ENCODE results near the gene MND1. TPM values are rescaled to one million over a fixed set of nuclear protein-coding genes. Genes with fewer than 3 reads are reported as not detected.

Gene MND1
- total RNA-seq, 1 donor from 2014 or later: 0.53 TPM

DNA sequence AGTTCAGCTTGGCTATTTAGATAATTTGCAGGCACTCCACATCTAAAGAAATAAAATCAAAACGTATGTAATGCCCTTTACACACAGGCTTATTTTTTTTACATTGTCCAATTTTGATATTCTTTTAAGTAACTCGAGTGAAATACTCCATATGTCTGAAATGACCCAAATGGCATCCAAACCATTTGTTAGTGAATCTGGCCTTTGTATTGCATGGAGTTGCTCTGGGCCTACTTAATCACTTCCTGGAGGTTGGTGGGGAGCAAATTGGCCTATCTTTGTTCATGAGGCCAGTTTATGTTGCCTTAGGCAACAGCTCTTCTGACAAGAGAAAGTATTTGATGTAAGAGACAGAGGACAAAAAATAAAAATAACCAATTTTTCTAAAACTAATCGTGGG lies 74.1 kb downstream of the MND1 start:
- Mint-ChIP-seq H3K4me1 (peaks cover 20% of the 10 kb centered on the region), H3K4me3 (no peak overlapping the region), H3K9me3 (no peaks in the 10 kb centered on the region), H3K36me3 (ENCODE audit: low read depth) (no peaks in the 10 kb centered on the region), H3K27me3 (no peaks in the 10 kb centered on the region), H3K27ac (no peak overlapping the region)
- TF ChIP-seq, protein P1, sequence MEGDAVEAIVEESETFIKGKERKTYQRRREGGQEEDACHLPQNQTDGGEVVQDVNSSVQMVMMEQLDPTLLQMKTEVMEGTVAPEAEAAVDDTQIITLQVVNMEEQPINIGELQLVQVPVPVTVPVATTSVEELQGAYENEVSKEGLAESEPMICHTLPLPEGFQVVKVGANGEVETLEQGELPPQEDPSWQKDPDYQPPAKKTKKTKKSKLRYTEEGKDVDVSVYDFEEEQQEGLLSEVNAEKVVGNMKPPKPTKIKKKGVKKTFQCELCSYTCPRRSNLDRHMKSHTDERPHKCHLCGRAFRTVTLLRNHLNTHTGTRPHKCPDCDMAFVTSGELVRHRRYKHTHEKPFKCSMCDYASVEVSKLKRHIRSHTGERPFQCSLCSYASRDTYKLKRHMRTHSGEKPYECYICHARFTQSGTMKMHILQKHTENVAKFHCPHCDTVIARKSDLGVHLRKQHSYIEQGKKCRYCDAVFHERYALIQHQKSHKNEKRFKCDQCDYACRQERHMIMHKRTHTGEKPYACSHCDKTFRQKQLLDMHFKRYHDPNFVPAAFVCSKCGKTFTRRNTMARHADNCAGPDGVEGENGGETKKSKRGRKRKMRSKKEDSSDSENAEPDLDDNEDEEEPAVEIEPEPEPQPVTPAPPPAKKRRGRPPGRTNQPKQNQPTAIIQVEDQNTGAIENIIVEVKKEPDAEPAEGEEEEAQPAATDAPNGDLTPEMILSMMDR (IDR thresholded peaks at IDR 0.05): no peak
- ATAC-seq (ENCODE audit: low read depth) (no peak), DNase-seq (no peak)
- ChIA-PET POLR2A (interaction anchor here (0.9 to 1.3 kb wide), 2 partner anchors 14 to 95 kb away, joined by 3 to 5 read pairs; no protein-coding TSS in a partner anchor), CTCF (interaction anchor here (1.0 to 1.2 kb wide), 2 partner anchors 8 to 75 kb away, joined by 3 read pairs; no protein-coding TSS in a partner anchor)
- intact Hi-C loops (cut with micrococcal nuclease): no loop called here

DNA sequence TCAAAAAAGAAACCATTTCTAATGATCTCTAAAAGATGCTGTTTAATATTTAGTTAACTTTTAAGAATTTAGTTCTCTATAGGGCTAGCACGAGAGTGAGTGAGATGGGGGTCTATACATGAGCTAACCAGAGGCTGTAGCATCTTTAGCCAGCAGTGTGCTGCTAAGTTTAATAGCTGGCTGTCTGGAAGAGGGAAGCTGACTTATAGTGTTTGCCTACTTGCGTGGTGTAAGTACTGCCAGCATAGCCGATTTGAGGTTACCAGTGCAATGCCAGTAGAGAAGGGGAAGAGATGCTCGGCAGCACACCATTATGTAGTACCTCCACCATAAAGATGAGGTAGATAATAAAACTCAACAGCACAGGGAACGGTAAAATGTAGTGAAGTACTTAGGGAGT lies 74.5 kb downstream of the MND1 start:
- no peak overlapping the region for H3K4me3 Mint-ChIP-seq
- peak overlapping the region; percentile 74 for H3K27ac Mint-ChIP-seq
- intact Hi-C loops (cut with micrococcal nuclease): no loop called here
- no peaks in the 10 kb centered on the region for H3K9me3 Mint-ChIP-seq
- ATAC-seq (ENCODE audit: low read depth) (peak; percentile 21), DNase-seq (no peak)
- CTCF ChIA-PET: interaction anchor here (0.8 to 1.2 kb wide), 2 partner anchors 8 to 13 kb away, joined by 3 read pairs; no protein-coding TSS in a partner anchor
- peaks cover 20% of the 10 kb centered on the region for H3K4me1 Mint-ChIP-seq
- POLR2A ChIA-PET: interaction anchor here (1.3 kb wide), 1 partner anchor 13 kb away, joined by 5 read pairs; no protein-coding TSS in a partner anchor
- TF ChIP-seq, protein P1 (IDR thresholded peaks at IDR 0.05): no peak
- H3K36me3 Mint-ChIP-seq (ENCODE audit: low read depth): no peaks in the 10 kb centered on the region
- H3K27me3 Mint-ChIP-seq: no peaks in the 10 kb centered on the region

DNA sequence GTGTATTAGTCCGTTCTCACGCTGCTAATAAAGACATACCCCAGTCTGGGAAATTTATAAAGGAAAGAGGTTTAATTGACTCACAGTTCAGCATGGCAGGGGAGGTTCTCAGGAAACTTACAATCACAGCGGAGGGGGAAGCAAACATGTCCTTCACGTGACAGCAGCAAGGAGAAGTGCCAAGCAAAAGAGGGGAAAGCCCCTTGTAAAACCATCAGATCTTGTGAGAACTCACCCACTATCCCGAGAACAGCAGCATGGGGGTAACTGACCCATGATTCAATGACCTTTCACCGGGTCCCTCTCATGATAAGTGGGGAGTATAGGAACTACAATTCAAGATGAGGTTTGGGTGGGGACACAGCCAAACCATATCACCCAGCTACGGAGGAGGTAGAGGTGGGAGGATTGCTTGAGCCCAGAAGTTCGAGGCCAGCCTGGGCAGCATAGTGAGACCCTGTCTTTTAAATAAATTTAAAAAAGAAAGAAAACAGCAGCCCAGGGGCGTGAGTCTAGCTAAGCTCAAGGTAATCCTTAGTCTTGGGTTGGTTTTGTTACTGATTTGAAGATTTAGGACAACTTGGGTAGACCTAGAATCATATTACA lies 75.3 kb downstream of the MND1 start:
- ChIA-PET CTCF (interaction anchor here (0.8 kb wide), 1 partner anchor 14 kb away, joined by 3 read pairs; no protein-coding TSS in a partner anchor), POLR2A (interaction anchor here (1.3 kb wide), 1 partner anchor 12 kb away, joined by 5 read pairs; no protein-coding TSS in a partner anchor)
- ATAC-seq (ENCODE audit: low read depth): peak; percentile 69
- no peak for DNase-seq
- H3K4me1 Mint-ChIP-seq: peaks cover 21% of the 10 kb centered on the region
- TF ChIP-seq, protein P1 (IDR thresholded peaks at IDR 0.05): no peak
- intact Hi-C loops (cut with micrococcal nuclease): no loop called here
- H3K36me3 Mint-ChIP-seq (ENCODE audit: low read depth): no peaks in the 10 kb centered on the region
- H3K4me3 Mint-ChIP-seq: peak overlapping the region; percentile 39
- no peaks in the 10 kb centered on the region for H3K27me3 Mint-ChIP-seq
- H3K27ac Mint-ChIP-seq: peak overlapping the region; percentile 74
- H3K9me3 Mint-ChIP-seq: no peaks in the 10 kb centered on the region

DNA sequence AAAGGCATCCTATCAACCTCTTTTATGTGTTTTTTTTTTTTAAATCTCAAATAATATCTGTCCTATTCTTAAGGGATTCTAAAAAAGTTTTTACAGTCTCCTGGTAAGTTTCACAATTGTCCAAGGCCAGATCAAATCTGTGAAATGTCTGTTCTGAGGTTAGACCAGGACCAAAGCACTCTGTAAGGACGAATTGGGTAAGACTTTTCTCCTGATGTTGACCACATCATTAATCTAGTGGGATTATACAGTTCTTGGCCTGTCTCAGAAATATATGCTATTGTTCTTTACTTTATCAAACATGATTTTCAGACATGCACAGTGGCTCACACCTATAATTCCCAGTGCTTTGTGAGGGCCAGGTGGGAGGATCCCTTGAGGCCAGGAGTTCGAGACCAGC lies 75.9 kb downstream of the MND1 start:
- TF ChIP-seq, protein P1 (IDR thresholded peaks at IDR 0.05): no peak
- ATAC-seq (ENCODE audit: low read depth): no peak

DNA sequence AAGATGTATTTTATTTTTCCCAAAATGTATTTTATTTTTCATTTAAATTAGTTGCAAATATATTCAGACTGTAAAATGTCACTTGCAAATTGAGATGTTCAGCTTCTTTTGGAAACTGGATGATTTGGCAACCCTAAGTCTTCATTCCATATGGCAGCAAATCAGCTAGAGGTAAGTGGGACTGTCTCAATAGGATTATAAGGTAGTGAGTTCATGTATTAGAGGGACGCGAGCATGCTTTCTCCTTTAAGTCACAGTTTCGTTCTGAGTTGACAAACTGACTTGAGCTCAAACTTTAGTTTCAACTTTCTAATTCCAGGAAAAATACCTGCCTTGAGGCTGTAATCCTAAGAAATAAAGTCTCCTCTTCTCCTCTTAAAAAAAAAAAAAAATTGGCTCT lies 77.5 kb downstream of the MND1 start:
- H3K36me3 Mint-ChIP-seq (ENCODE audit: low read depth): no peaks in the 10 kb centered on the region
- H3K4me1 Mint-ChIP-seq: peaks cover 38% of the 10 kb centered on the region
- CTCF ChIA-PET: interaction anchor here (0.8 kb wide), 1 partner anchor 11 kb away, joined by 5 read pairs; no protein-coding TSS in a partner anchor
- H3K27ac Mint-ChIP-seq: no peak overlapping the region
- no peak for ATAC-seq (ENCODE audit: low read depth)
- no peaks in the 10 kb centered on the region for H3K27me3 Mint-ChIP-seq
- TF ChIP-seq, protein P1 (IDR thresholded peaks at IDR 0.05): no peak
- POLR2A ChIA-PET: interaction anchor here (1.0 kb wide), 1 partner anchor 10 kb away, joined by 3 read pairs; no protein-coding TSS in a partner anchor
- no peaks in the 10 kb centered on the region for H3K9me3 Mint-ChIP-seq
- intact Hi-C loops (cut with micrococcal nuclease): no loop called here
- no peak for DNase-seq
- no peak overlapping the region for H3K4me3 Mint-ChIP-seq

More for the DNA sequence above, 75.9 kb downstream of the MND1 start:
- Mint-ChIP-seq H3K36me3 (ENCODE audit: low read depth) (no peaks in the 10 kb centered on the region), H3K9me3 (no peaks in the 10 kb centered on the region), H3K4me3 (no peak overlapping the region), H3K27ac (no peak overlapping the region), H3K27me3 (no peaks in the 10 kb centered on the region), H3K4me1 (peaks cover 22% of the 10 kb centered on the region)
- POLR2A ChIA-PET: no interaction called here
- CTCF ChIA-PET: no interaction called here
- no peak for DNase-seq
- intact Hi-C loops (cut with micrococcal nuclease): no loop called here
